Endothelial cell (in vitro differentiated cells): Measurements from ENCODE around the gene NID2. TPM values are rescaled to one million over a fixed set of nuclear protein-coding genes. Genes with fewer than 3 reads are reported as not detected.
A peak's percentile ranks its signal among the peaks of the same experiment; 100 is the strongest.

Source experiments
- DNase-seq: peaks from one replicate; pipeline ENCODE4 v3.0.0; 2021; ENCODE audit warnings: low spot score
- H3K27ac Mint-ChIP-seq: one replicate; pipeline ENCODE4 v1.8.0; 2021; ENCODE audit warnings: mixed read lengths, inconsistent platforms; ENCODE audit not compliant: unreplicated experiment
- H3K27me3 Mint-ChIP-seq: one replicate; pipeline ENCODE4 v1.8.0; 2021; ENCODE audit warnings: mild to moderate bottlenecking, moderate library complexity, mixed read lengths, inconsistent platforms; ENCODE audit not compliant: unreplicated experiment
- H3K36me3 Mint-ChIP-seq: one replicate; pipeline ENCODE4 v1.8.0; 2021; ENCODE audit warnings: mild to moderate bottlenecking, low read depth, mixed read lengths, inconsistent platforms; ENCODE audit not compliant: unreplicated experiment
- H3K4me1 Mint-ChIP-seq: one replicate; pipeline ENCODE4 v1.8.0; 2021; ENCODE audit warnings: mild to moderate bottlenecking, mixed read lengths, inconsistent platforms; ENCODE audit not compliant: unreplicated experiment
- H3K4me3 Mint-ChIP-seq: one replicate; pipeline ENCODE4 v1.8.0; 2021; ENCODE audit warnings: mild to moderate bottlenecking, mixed read lengths, inconsistent platforms; ENCODE audit not compliant: unreplicated experiment
- H3K9me3 Mint-ChIP-seq: one replicate; pipeline ENCODE4 v1.8.0; 2021; ENCODE audit warnings: mixed read lengths, inconsistent platforms; ENCODE audit not compliant: unreplicated experiment
- long read RNA-seq: library from polyadenylated mRNA; unstranded; transcript quantifications from one replicate; pipeline ENCODE4 v2.0.0, GENCODE V29; 2020; ENCODE audit not compliant: unreplicated experiment
- total RNA-seq: library from RNA; stranded (reverse); fragmentation: NEBNext Ultra II Directional; extraction: Animal tissue kit (Norgen Biotek cat#: 25700); gene quantifications from one replicate; pipeline ENCODE4 v1.2.1, GENCODE V29; 2021; ENCODE audit not compliant: unreplicated experiment
- TF ChIP-seq, protein P1 (sequence below): fragments of 200-600 bp; sonication (generic); IDR thresholded peaks from one replicate; pipeline ENCODE4 v1.5.0; 2021; ENCODE audit warnings: antibody characterized with exemption; ENCODE audit not compliant: unreplicated experiment

NID2 gene, protein sequence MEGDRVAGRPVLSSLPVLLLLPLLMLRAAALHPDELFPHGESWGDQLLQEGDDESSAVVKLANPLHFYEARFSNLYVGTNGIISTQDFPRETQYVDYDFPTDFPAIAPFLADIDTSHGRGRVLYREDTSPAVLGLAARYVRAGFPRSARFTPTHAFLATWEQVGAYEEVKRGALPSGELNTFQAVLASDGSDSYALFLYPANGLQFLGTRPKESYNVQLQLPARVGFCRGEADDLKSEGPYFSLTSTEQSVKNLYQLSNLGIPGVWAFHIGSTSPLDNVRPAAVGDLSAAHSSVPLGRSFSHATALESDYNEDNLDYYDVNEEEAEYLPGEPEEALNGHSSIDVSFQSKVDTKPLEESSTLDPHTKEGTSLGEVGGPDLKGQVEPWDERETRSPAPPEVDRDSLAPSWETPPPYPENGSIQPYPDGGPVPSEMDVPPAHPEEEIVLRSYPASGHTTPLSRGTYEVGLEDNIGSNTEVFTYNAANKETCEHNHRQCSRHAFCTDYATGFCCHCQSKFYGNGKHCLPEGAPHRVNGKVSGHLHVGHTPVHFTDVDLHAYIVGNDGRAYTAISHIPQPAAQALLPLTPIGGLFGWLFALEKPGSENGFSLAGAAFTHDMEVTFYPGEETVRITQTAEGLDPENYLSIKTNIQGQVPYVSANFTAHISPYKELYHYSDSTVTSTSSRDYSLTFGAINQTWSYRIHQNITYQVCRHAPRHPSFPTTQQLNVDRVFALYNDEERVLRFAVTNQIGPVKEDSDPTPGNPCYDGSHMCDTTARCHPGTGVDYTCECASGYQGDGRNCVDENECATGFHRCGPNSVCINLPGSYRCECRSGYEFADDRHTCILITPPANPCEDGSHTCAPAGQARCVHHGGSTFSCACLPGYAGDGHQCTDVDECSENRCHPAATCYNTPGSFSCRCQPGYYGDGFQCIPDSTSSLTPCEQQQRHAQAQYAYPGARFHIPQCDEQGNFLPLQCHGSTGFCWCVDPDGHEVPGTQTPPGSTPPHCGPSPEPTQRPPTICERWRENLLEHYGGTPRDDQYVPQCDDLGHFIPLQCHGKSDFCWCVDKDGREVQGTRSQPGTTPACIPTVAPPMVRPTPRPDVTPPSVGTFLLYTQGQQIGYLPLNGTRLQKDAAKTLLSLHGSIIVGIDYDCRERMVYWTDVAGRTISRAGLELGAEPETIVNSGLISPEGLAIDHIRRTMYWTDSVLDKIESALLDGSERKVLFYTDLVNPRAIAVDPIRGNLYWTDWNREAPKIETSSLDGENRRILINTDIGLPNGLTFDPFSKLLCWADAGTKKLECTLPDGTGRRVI (N-terminal part only)
- total RNA-seq = 80.8 TPM
- long read RNA-seq, partial matches to known transcripts = 5 of 17 reads
- long read RNA-seq, other reads (novel, unspliced or antisense) = 12 of 17 reads

DNA sequence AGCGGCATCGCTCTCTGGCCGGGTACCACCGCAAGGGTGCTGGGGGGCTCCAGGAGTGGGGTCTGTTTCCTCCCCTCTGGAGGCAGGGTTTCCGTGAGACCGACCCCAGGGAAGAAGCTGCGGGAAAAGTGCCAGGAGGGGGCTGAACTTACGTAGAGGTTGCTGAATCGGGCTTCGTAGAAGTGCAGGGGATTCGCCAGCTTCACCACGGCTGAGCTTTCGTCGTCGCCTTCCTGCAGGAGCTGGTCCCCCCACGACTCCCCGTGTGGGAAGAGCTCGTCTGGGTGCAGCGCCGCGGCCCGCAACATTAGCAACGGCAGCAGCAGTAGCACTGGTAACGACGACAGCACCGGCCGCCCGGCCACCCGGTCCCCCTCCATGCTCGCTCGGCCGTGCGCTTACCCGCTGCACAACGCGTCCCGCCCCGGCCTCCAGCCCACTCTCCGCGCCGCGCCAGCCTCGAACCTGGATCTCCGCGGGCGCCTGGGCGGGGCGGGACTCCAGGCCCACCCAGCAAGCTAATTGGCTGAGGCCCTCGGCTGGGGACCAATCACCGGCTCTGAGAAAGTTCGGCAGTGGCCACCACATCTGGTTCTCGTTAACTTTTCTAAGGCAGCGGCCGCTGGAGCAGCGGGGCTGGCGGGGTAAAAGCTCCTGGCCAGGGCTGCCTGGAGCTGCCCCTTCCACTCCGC is at the start of gene NID2:
TSS of gene NID2 (minus strand) at position 445 of the 692 bp plus-strand sequence. CDS start at position 380, 65 bp downstream.
- DNase-seq = peak; percentile 84
- no peak within 1 kb of the TSS for H3K27ac Mint-ChIP-seq
- H3K4me1 Mint-ChIP-seq = peaks cover 17% of the 10 kb centered on the region
- TF ChIP-seq, protein P1, sequence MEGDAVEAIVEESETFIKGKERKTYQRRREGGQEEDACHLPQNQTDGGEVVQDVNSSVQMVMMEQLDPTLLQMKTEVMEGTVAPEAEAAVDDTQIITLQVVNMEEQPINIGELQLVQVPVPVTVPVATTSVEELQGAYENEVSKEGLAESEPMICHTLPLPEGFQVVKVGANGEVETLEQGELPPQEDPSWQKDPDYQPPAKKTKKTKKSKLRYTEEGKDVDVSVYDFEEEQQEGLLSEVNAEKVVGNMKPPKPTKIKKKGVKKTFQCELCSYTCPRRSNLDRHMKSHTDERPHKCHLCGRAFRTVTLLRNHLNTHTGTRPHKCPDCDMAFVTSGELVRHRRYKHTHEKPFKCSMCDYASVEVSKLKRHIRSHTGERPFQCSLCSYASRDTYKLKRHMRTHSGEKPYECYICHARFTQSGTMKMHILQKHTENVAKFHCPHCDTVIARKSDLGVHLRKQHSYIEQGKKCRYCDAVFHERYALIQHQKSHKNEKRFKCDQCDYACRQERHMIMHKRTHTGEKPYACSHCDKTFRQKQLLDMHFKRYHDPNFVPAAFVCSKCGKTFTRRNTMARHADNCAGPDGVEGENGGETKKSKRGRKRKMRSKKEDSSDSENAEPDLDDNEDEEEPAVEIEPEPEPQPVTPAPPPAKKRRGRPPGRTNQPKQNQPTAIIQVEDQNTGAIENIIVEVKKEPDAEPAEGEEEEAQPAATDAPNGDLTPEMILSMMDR = no peak
- H3K9me3 Mint-ChIP-seq = no peaks in the 10 kb centered on the region
- no peaks in the 10 kb centered on the region for H3K36me3 Mint-ChIP-seq
- H3K4me3 Mint-ChIP-seq = peak within 1 kb of the TSS; percentile 91
- H3K27me3 Mint-ChIP-seq = peaks cover 8% of the 10 kb centered on the region

GRCh38 chr14:52117111-52117832 is 48.4 kb upstream of the NID2 start:
- no peak overlapping the region for H3K27ac Mint-ChIP-seq
- no peaks in the 10 kb centered on the region for H3K27me3 Mint-ChIP-seq
- no peaks in the 10 kb centered on the region for H3K36me3 Mint-ChIP-seq
- no peaks in the 10 kb centered on the region for H3K9me3 Mint-ChIP-seq
- no peak for DNase-seq
- H3K4me3 Mint-ChIP-seq = no peak overlapping the region
- TF ChIP-seq, protein P1 = no peak
- peaks cover 7% of the 10 kb centered on the region for H3K4me1 Mint-ChIP-seq

GRCh38 chr14:52115286-52115685 is 46.4 kb upstream of the NID2 start:
- H3K36me3 Mint-ChIP-seq = no peaks in the 10 kb centered on the region
- H3K27me3 Mint-ChIP-seq = no peaks in the 10 kb centered on the region
- no peaks in the 10 kb centered on the region for H3K9me3 Mint-ChIP-seq
- no peak overlapping the region for H3K4me3 Mint-ChIP-seq
- H3K4me1 Mint-ChIP-seq = peaks cover 7% of the 10 kb centered on the region
- DNase-seq = no peak
- TF ChIP-seq, protein P1 = no peak
- no peak overlapping the region for H3K27ac Mint-ChIP-seq

GRCh38 chr14:52112336-52113018 is 43.6 kb upstream of the NID2 start:
- no peaks in the 10 kb centered on the region for H3K27me3 Mint-ChIP-seq
- TF ChIP-seq, protein P1 = no peak
- H3K27ac Mint-ChIP-seq = no peak overlapping the region
- H3K4me3 Mint-ChIP-seq = no peak overlapping the region
- peaks cover 4% of the 10 kb centered on the region for H3K4me1 Mint-ChIP-seq
- H3K36me3 Mint-ChIP-seq = no peaks in the 10 kb centered on the region
- DNase-seq = no peak
- no peaks in the 10 kb centered on the region for H3K9me3 Mint-ChIP-seq
